BLaER1 treated with 17β-estradiol and CSF1 and Interleukin-3, amounts not matched to agents 10 nM and 100 nM (cell line): ENCODE results near the gene NPIPA3.
"Not testable (repeated sequence)": the region's sequence is repeated elsewhere in the genome, so short reads cannot be mapped to it uniquely, and the experiment has no call there.

Experiments
- H3K27ac ChIP-seq, 11 experiments: shearing (Covaris generic); formaldehyde crosslinking; 2 replicates each; pipeline ENCODE4 v1.8.1; 2022
- H3K27me3 ChIP-seq, 11 experiments: shearing (Covaris generic); formaldehyde crosslinking; 2 replicates each; pipeline ENCODE4 v1.8.1; 2022
- H3K36me3 ChIP-seq, 11 experiments: shearing (Covaris generic); formaldehyde crosslinking; 2 replicates each; pipeline ENCODE4 v1.8.1; 2022
- H3K4me1 ChIP-seq, 10 experiments: shearing (Covaris generic); formaldehyde crosslinking; 2 replicates each; pipeline ENCODE4 v1.8.1; 2022
- H3K4me2 ChIP-seq, 11 experiments: shearing (Covaris generic); formaldehyde crosslinking; 2 replicates each; pipeline ENCODE4 v1.8.1; 2022
- H3K4me3 ChIP-seq, 10 experiments: shearing (Covaris generic); formaldehyde crosslinking; 2 replicates each; pipeline ENCODE4 v1.8.1; 2022
- H3K9ac ChIP-seq, 11 experiments: shearing (Covaris generic); formaldehyde crosslinking; 2 replicates each; pipeline ENCODE4 v1.8.1; 2022
- H3K9me3 ChIP-seq, 11 experiments: shearing (Covaris generic); formaldehyde crosslinking; replicated peaks in 1 of 11; 2 replicates each; pipeline ENCODE4 v1.8.1; 2022
- H4K20me1 ChIP-seq, 11 experiments: shearing (Covaris generic); formaldehyde crosslinking; 2 replicates each; pipeline ENCODE4 v1.8.1; 2022

The NPIPA3 gene

GRCh38 chr16:14775624-14776023 is 72.4 kb downstream of the NPIPA3 start:
- H4K20me1 ChIP-seq, H3K4me1 ChIP-seq, H3K4me3 ChIP-seq, H3K4me2 ChIP-seq, H3K27ac ChIP-seq, H3K9ac ChIP-seq, H3K36me3 ChIP-seq, H3K9me3 ChIP-seq, H3K27me3 ChIP-seq: not testable (repeated sequence)
